Nasal cavity respiratory epithelium epithelial cell of viscerocranial mucosa (primary cell): ENCODE results near the gene ARMC6. TPM values are rescaled to one million over a fixed set of nuclear protein-coding genes. Genes with fewer than 3 reads are reported as not detected.

Source experiments
- total RNA-seq: library from RNA; depleted of rRNA; stranded (reverse); fragments of >200 nt; gene quantifications from 2 replicates; pipeline ENCODE4 v1.2.3, GENCODE V29; 2014

The ARMC6 gene
- total RNA-seq = 44.4 and 60.5 TPM in 2 replicates

DNA sequence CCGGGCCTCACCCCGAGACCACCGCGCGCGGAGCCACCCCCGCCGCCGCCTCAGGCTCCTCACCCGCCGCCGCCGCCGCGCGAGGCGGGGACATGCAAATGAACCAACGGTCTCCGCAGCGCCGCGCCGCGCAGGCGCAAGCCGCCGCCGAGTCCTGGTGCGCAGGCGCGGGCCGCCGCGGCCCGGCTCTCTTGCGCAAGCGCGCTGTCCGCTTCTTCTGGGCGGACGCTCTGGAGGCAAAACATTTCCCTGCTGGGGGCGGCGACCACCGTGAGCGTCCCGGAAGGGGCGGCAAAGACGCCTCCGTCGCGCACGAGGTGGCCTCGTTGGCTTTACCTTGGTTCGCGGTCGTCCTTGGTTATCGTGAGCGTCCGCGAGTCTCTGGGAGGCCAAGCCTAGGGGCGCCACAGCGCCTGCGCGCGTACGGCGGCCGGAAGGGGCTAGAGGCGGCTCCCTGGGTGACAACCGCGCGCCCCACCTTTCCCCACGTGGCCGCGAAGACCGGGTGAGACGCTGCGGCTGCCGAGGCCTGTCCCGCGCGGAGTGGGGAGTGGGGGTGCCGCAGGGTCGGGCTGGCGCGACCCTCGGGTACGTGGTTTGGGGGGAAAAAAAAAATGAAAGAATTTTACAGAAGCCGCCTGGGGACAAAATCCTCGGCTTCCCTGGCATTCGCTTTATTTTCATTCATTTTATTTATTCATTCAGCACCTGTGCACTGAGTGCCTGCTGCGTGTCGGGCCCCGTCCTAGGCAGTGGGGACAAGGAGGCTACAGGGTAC is at the start of gene ARMC6, which contains the start of gene SUGP2:
ARMC6 (plus strand) TSS at position 178 of the 778 bp plus-strand sequence. CDS start 607 bp downstream, outside the sequence.
SUGP2 (minus strand) TSS at position 92 of the 778 bp plus-strand sequence. CDS start 2,446 bp downstream, outside the sequence.

GRCh38 chr19:19063183-19064097 is 30.0 kb downstream of the ARMC6 start, which contains the start of gene SLC25A42:
TSS of gene SLC25A42 (plus strand) at chr19:19063994. CDS start at chr19:19096125, 32,131 bp downstream.

Other genes with a start within 250 kb of the ARMC6 start
- gene COMP, start 242.3 kb upstream of the ARMC6 start, total RNA-seq = 0.07 TPM in 1 of 2 replicates, not detected in the other
- 83.4 and 110 TPM in 2 replicates for gene UPF1, start 201.6 kb upstream of the ARMC6 start, total RNA-seq
- 0.43 and 0.68 TPM in 2 replicates for gene CERS1, start 137.4 kb upstream of the ARMC6 start, total RNA-seq
- gene COPE, start 114.2 kb upstream of the ARMC6 start, total RNA-seq = 148 and 267 TPM in 2 replicates
- 54.3 and 69.4 TPM in 2 replicates for gene DDX49, start 113.9 kb upstream of the ARMC6 start, total RNA-seq
- gene HOMER3, start 92.4 kb upstream of the ARMC6 start, total RNA-seq = 48.5 and 126 TPM in 2 replicates
- 19.8 and 38.9 TPM in 2 replicates for gene SUGP2, start 86 bp upstream of the ARMC6 start, total RNA-seq
- gene SLC25A42, start 30.4 kb downstream of the ARMC6 start, total RNA-seq = 1.0 and 2.6 TPM in 2 replicates
- 30.8 and 36.6 TPM in 2 replicates for gene TMEM161A, start 104.9 kb downstream of the ARMC6 start, total RNA-seq
- 0.14 and 0.34 TPM in 2 replicates for gene MEF2B, start 136.7 kb downstream of the ARMC6 start, total RNA-seq
- 9.0 and 10.6 TPM in 2 replicates for gene BORCS8, start 158.5 kb downstream of the ARMC6 start, total RNA-seq
- 46.8 and 56.9 TPM in 2 replicates for gene RFXANK, start 158.7 kb downstream of the ARMC6 start, total RNA-seq
- gene NR2C2AP, start 169.8 kb downstream of the ARMC6 start, total RNA-seq = 16.6 and 34.9 TPM in 2 replicates
- under 0.01 TPM in 1 of 2 replicates, not detected in the other for gene NCAN, start 178.4 kb downstream of the ARMC6 start, total RNA-seq
- not detected in 2 replicates for gene TM6SF2, start 239.7 kb downstream of the ARMC6 start, total RNA-seq